ENCODE measurements around the gene CST9. TPM values are rescaled to one million over a fixed set of nuclear protein-coding genes. Genes with fewer than 3 reads are reported as not detected.

The CST9 gene
- total and polyA plus RNA-seq, 2 donors (not counting 3 experiments of a cell fraction or from before 2014, with no cell fraction given): not detected

GRCh38 chr20:23653400-23653938 lies 47.8 kb upstream of the CST9 start:
- no peak overlapping the region for H3K9ac ChIP-seq (replicated peaks; ENCODE audit: extremely low read depth, insufficient read depth, low read length)
- FAIRE-seq: no peak
- H3K4me2 ChIP-seq (ENCODE audit: insufficient read depth, low read length): no peak overlapping the region
- no peak overlapping the region for H3K4me3 ChIP-seq (replicated peaks in 1 of 3; ENCODE audit: insufficient read depth in 1 of 3, low read depth in 1 of 3, low read length in 3 of 3)
- no peak for TF ChIP-seq CTCF (IDR thresholded peaks at IDR 0.05; ENCODE audit: extremely low read depth in 1 of 2, insufficient read depth in 1 of 2, low read depth in 1 of 2, low read length in 2 of 2)
- TF ChIP-seq FOS (IDR thresholded peaks at IDR 0.05; ENCODE audit: borderline replicate concordance, insufficient read depth, low read length): no peak
- TF ChIP-seq EZH2 (IDR thresholded peaks at IDR 0.05; ENCODE audit: borderline replicate concordance, low read depth, low read length, severe bottlenecking): no peak
- no peak for TF ChIP-seq MAX (IDR thresholded peaks at IDR 0.05; ENCODE audit: insufficient read depth, insufficient read length)
- no peak for TF ChIP-seq POLR2A (IDR thresholded peaks at IDR 0.05; ENCODE audit: low read depth, low read length)
- intact Hi-C loops (cut with micrococcal nuclease) (no loop called here), dilution Hi-C loops (cut with MboI; ENCODE audit: extremely low pct_ligation_motif_present, low sequenced_read_pairs) (no loop called here)
- H2AFZ ChIP-seq (ENCODE audit: low read depth, low read length): no peak overlapping the region
- H3K9me1 ChIP-seq (replicated peaks; ENCODE audit: control insufficient read depth, extremely low read depth, insufficient read depth, low read length): no peaks in the 10 kb centered on the region
- no peak for DNase-seq (ENCODE audit: low read depth, low spot score)
- H3K27ac ChIP-seq (ENCODE audit: insufficient read depth, low read depth, low read length): no peak overlapping the region
- peaks cover 8% of the 10 kb centered on the region for H3K4me1 ChIP-seq (ENCODE audit: control insufficient read depth, extremely low read depth, insufficient read depth, low read length)
- no TSS peak for BruUV-seq (replicated peaks)
- POLR2A ChIA-PET: no interaction called here
- no peaks in the 10 kb centered on the region for H4K20me1 ChIP-seq (replicated peaks; ENCODE audit: control insufficient read depth, extremely low read depth, insufficient read depth, low read length)
- H3K79me2 ChIP-seq (ENCODE audit: control insufficient read depth, insufficient read depth, low read length): no peaks in the 10 kb centered on the region
- no peaks in the 10 kb centered on the region for H3K36me3 ChIP-seq (ENCODE audit: control insufficient read depth in 2 of 2, extremely low read depth in 1 of 2, insufficient read depth in 2 of 2, low read length in 2 of 2)
- no peaks in the 10 kb centered on the region for H3K27me3 ChIP-seq (ENCODE audit: control insufficient read depth in 2 of 2, insufficient read depth in 2 of 2, low read length in 2 of 2)
- no peaks in the 10 kb centered on the region for H3K9me3 ChIP-seq (replicated peaks; ENCODE audit: control insufficient read depth, insufficient read depth, low read length)
- CTCF ChIA-PET: interaction anchor here (0.7 to 1.6 kb wide), 2 partner anchors 12 to 67 kb away, joined by 3 read pairs; no protein-coding TSS in a partner anchor

GRCh38 chr20:23652926-23653325 lies 47.2 kb upstream of the CST9 start:
- Histone ChIP-seq H3K9me3 (replicated peaks; ENCODE audit: control insufficient read depth, insufficient read depth, low read length) (no peaks in the 10 kb centered on the region), H3K4me3 (replicated peaks in 1 of 3; ENCODE audit: insufficient read depth in 1 of 3, low read depth in 1 of 3, low read length in 3 of 3) (no peak overlapping the region), H3K27ac (ENCODE audit: insufficient read depth, low read depth, low read length) (no peak overlapping the region), H3K4me1 (ENCODE audit: control insufficient read depth, extremely low read depth, insufficient read depth, low read length) (peaks cover 2% of the 10 kb centered on the region), H3K9ac (replicated peaks; ENCODE audit: extremely low read depth, insufficient read depth, low read length) (no peak overlapping the region), H3K36me3 (ENCODE audit: control insufficient read depth in 2 of 2, extremely low read depth in 1 of 2, insufficient read depth in 2 of 2, low read length in 2 of 2) (no peaks in the 10 kb centered on the region), H2AFZ (ENCODE audit: low read depth, low read length) (no peak overlapping the region), H3K4me2 (ENCODE audit: insufficient read depth, low read length) (no peak overlapping the region), H4K20me1 (replicated peaks; ENCODE audit: control insufficient read depth, extremely low read depth, insufficient read depth, low read length) (no peaks in the 10 kb centered on the region), H3K27me3 (ENCODE audit: control insufficient read depth in 2 of 2, insufficient read depth in 2 of 2, low read length in 2 of 2) (no peaks in the 10 kb centered on the region), H3K79me2 (ENCODE audit: control insufficient read depth, insufficient read depth, low read length) (no peaks in the 10 kb centered on the region), H3K9me1 (replicated peaks; ENCODE audit: control insufficient read depth, extremely low read depth, insufficient read depth, low read length) (no peaks in the 10 kb centered on the region)
- POLR2A ChIA-PET: no interaction called here
- intact Hi-C loops (cut with micrococcal nuclease): no loop called here
- dilution Hi-C loops (cut with MboI; ENCODE audit: extremely low pct_ligation_motif_present, low sequenced_read_pairs): no loop called here
- no peak for DNase-seq (ENCODE audit: low read depth, low spot score)
- no TSS peak for BruUV-seq (replicated peaks)
- no peak for FAIRE-seq
- TF ChIP-seq JUN (IDR thresholded peaks at IDR 0.05; ENCODE audit: borderline replicate concordance, insufficient read depth, insufficient read length, low read depth): no peak
- TF ChIP-seq GATA2 (IDR thresholded peaks at IDR 0.05; ENCODE audit: insufficient read depth, insufficient read length, low read depth, low read length): no peak
- no peak for TF ChIP-seq POLR2A (IDR thresholded peaks at IDR 0.05; ENCODE audit: low read depth, low read length)
- no peak for TF ChIP-seq CTCF (IDR thresholded peaks at IDR 0.05; ENCODE audit: extremely low read depth in 1 of 2, insufficient read depth in 1 of 2, low read depth in 1 of 2, low read length in 2 of 2)
- no peak for TF ChIP-seq EZH2 (IDR thresholded peaks at IDR 0.05; ENCODE audit: borderline replicate concordance, low read depth, low read length, severe bottlenecking)
- TF ChIP-seq MAX (IDR thresholded peaks at IDR 0.05; ENCODE audit: insufficient read depth, insufficient read length): no peak
- no peak for TF ChIP-seq FOS (IDR thresholded peaks at IDR 0.05; ENCODE audit: borderline replicate concordance, insufficient read depth, low read length)
- CTCF ChIA-PET: interaction anchor here (0.7 kb wide), 1 partner anchor 68 kb away, joined by 3 read pairs; no protein-coding TSS in a partner anchor

All from endothelial cell of umbilical vein (primary cell).